Lung (tissue), 12 donors: Measurements from ENCODE around the gene PLCH1. TPM values are rescaled to one million over a fixed set of nuclear protein-coding genes. Genes with fewer than 3 reads are reported as not detected.

Experiments used
- ATAC-seq: fragments of 200-7000 bp; cut with Tn5 transposase; one replicate; pipeline ENCODE4 v1.9.1; 2020; ENCODE audit warnings: moderate number of reproducible peaks; ENCODE audit not compliant: insufficient read depth, low FRiP score
- DNase-seq, 3 donors: peaks; one replicate each; pipeline ENCODE4 v3.0.0-alpha.2; 2013 to 2017
- H3K27ac ChIP-seq, 2 donors: one replicate each; pipeline ENCODE4 v1.5.1; 2013; ENCODE audit warnings: mild to moderate bottlenecking in 2 of 2, moderate library complexity in 2 of 2, control low read depth in 1 of 2, inconsistent platforms in 1 of 2, low read depth in 1 of 2, low read length in 1 of 2
- H3K27me3 ChIP-seq, 3 donors: one replicate each; pipeline ENCODE4 v1.5.1; 2013; ENCODE audit warnings: low read length in 2 of 3; ENCODE audit not compliant: control insufficient read depth in 3 of 3, insufficient read depth in 3 of 3
- H3K36me3 ChIP-seq, 4 donors: one replicate each; pipeline ENCODE4 v1.5.1; 2013; ENCODE audit warnings: low read length in 4 of 4, mild to moderate bottlenecking in 1 of 4, moderate library complexity in 1 of 4; ENCODE audit not compliant: control insufficient read depth in 4 of 4, insufficient read depth in 4 of 4
- H3K4me1 ChIP-seq, 5 donors: one replicate each; pipeline ENCODE4 v1.5.1; 2013; ENCODE audit warnings: low read length in 5 of 5, mild to moderate bottlenecking in 2 of 5, moderate library complexity in 1 of 5; ENCODE audit not compliant: control insufficient read depth in 5 of 5, insufficient read depth in 5 of 5
- H3K4me3 ChIP-seq: one replicate; pipeline ENCODE4 v1.5.1; 2013; ENCODE audit warnings: mild to moderate bottlenecking, control low read depth, moderate library complexity
- H3K9ac ChIP-seq, 2 donors: one replicate each; pipeline ENCODE4 v1.5.1; 2013; ENCODE audit warnings: low read length in 2 of 2, control low read depth in 1 of 2; ENCODE audit not compliant: insufficient read depth in 1 of 2
- H3K9me3 ChIP-seq, 4 donors: one replicate each; pipeline ENCODE4 v1.5.1; 2013; ENCODE audit warnings: low read length in 3 of 4, mild to moderate bottlenecking in 1 of 4, moderate library complexity in 1 of 4; ENCODE audit not compliant: control insufficient read depth in 4 of 4, insufficient read depth in 3 of 4
- WGBS, 2 donors: extraction: QIAGEN DNeasy Blood & Tissue Kit; methylation state at CpG; one replicate each; pipeline ENCODE4 v1.1.7; 2013; 5-methylcytosine and 5-hydroxymethylcytosine counted together
- polyA plus RNA-seq, 2 donors: library from polyadenylated mRNA; stranded (reverse); fragments of 200-250 nt; gene quantifications; one replicate each; pipeline ENCODE4 v1.2.1, GENCODE V29; 2013
- total RNA-seq, 2 donors: library from RNA; depleted of rRNA in 1 of 2; stranded (reverse); fragments of >200 nt in 1 of 2; gene quantifications; one replicate each; pipeline ENCODE4 v1.2.1, GENCODE V29; 2014 to 2021
- TF ChIP-seq, protein P1 (sequence below): IDR thresholded peaks from 2 replicates; pipeline ENCODE4 v1.5.1; 2012; ENCODE audit warnings: mild to moderate bottlenecking; ENCODE audit errors: control extremely low read depth, extremely low read depth
- donor health status: control.
- donor health status: control.
- donor health status: Bipolar disorder and iron deficiency.
- donor health status: healthy.
- donor health status: DM: yes; HTN: yes; CAD: no.

Gene PLCH1
- total and polyA plus RNA-seq, 4 donors, result 2.5 to 22.8 (median 9.1) TPM

DNA sequence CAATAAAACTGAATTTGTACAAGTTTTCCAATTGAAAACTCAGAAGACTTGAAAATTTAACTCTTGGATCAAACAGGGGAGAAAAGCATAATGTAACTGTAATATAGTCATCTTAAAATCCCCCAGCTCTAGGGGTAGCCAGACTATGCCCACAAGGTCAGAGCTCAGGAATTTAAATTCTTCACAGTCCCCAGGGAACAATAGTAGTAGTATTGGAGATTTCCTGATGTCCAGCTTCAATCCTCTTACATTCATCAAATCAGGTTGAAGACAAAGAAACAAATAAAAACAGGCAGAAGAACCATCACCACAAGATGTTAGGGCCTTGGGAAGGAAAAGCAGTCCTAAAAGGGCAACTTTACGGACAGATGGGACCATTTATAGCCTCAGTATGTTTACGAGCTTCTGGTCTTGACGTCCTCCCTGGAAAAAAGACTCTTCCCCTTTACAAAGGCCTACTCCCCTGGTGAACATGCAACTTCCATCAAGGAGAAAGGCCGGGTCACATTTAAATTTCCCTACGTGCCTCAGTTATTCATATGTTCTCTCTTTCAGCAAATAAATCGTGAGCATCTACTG, 96.8 kb downstream of the PLCH1 start:
- no peak overlapping the region for H3K4me3 ChIP-seq
- H3K4me1 ChIP-seq, result peaks cover 0 to 13% (median 4%) of the 10 kb centered on the region in 5 donors
- H3K9me3 ChIP-seq, result no peaks in the 10 kb centered on the region
- no peaks in the 10 kb centered on the region for H3K36me3 ChIP-seq
- DNase-seq, result no peak
- no peak overlapping the region for H3K27ac ChIP-seq
- ATAC-seq, result no peak
- H3K27me3 ChIP-seq, result no peaks in the 10 kb centered on the region
- H3K9ac ChIP-seq, result no peak overlapping the region
- TF ChIP-seq, protein P1, sequence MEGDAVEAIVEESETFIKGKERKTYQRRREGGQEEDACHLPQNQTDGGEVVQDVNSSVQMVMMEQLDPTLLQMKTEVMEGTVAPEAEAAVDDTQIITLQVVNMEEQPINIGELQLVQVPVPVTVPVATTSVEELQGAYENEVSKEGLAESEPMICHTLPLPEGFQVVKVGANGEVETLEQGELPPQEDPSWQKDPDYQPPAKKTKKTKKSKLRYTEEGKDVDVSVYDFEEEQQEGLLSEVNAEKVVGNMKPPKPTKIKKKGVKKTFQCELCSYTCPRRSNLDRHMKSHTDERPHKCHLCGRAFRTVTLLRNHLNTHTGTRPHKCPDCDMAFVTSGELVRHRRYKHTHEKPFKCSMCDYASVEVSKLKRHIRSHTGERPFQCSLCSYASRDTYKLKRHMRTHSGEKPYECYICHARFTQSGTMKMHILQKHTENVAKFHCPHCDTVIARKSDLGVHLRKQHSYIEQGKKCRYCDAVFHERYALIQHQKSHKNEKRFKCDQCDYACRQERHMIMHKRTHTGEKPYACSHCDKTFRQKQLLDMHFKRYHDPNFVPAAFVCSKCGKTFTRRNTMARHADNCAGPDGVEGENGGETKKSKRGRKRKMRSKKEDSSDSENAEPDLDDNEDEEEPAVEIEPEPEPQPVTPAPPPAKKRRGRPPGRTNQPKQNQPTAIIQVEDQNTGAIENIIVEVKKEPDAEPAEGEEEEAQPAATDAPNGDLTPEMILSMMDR, result no peak
- WGBS, 2 donors, result 80 to 85% methylated on average over 6 of the region's 6 CpGs

DNA sequence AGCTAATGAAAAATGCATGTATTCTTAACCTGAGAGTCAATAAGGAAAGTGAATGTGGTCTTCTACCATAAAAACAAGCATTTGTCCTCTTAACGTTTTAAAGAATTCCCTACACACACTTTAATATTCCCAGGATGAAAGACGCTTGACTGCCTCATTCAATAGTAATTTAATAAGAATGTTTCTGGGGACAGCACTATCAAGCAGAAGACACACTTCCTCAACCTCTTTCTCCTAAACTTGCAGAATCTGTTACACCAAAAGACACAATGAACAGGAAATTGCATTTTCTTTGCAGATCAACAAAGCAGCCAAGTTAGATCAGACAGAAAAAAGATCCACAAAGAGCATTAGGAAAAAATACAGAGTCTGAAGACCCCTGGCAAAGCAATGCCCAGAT, 97.7 kb downstream of the PLCH1 start:
- no peaks in the 10 kb centered on the region for H3K9me3 ChIP-seq
- H3K27me3 ChIP-seq, result no peaks in the 10 kb centered on the region
- TF ChIP-seq, protein P1, result no peak
- 20 to 33% methylated on average over 2 of the region's 2 CpGs for WGBS, 2 donors
- H3K9ac ChIP-seq, result no peak overlapping the region
- peaks cover 0 to 11% (median 2%) of the 10 kb centered on the region in 5 donors for H3K4me1 ChIP-seq
- no peak overlapping the region for H3K27ac ChIP-seq
- ATAC-seq (no peak), DNase-seq (no peak)
- no peaks in the 10 kb centered on the region for H3K36me3 ChIP-seq
- H3K4me3 ChIP-seq, result no peak overlapping the region

DNA sequence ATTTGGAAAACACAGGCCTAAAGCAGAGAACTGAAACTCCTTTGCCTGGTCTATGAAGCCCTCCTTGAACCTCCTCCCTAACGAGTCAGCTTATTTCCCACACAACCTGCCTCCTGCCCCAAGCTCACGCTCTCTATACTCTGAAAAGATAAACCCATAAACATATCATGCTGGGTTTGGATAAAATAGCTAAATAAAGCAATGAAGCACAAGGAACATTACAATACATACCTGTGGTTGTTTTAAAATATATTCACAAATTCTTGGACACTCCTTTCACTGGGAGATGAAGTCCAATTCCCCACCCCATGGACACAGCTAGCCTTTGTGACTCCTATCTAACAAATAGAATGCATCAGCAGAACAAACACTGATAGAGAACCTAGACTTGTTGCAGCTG, 98.2 kb downstream of the PLCH1 start:
- Histone ChIP-seq H3K4me3 (no peak overlapping the region), H3K27me3 (no peaks in the 10 kb centered on the region), H3K36me3 (no peaks in the 10 kb centered on the region), H3K9ac (no peak overlapping the region), H3K9me3 (no peaks in the 10 kb centered on the region), H3K27ac (no peak overlapping the region), H3K4me1 (peaks cover 0 to 6% (median under 1%) of the 10 kb centered on the region in 5 donors)
- 65 to 69% methylated on average over 2 of the region's 2 CpGs for WGBS, 2 donors
- no peak for ATAC-seq
- TF ChIP-seq, protein P1, result no peak
- DNase-seq, result no peak

DNA sequence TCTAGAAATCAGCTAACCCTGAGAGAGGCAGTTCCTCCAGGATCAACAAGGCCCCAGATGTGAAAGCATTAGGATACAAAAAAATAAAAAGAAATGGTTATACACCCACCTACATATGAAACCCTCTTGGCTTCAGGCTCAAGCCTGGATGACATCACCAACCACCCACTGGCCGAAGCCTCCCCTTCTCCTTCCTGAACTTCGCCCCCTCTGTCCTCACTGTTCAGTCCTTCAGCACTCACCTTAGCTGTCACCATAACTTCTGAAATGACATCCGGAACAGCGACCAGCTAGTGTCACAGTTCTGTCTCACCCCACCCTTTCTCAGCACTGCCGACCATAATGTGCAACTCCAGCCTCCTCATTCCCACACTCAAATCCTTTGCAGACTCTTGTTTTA, 98.7 kb downstream of the PLCH1 start:
- no peak for DNase-seq

More for the DNA sequence above, 98.7 kb downstream of the PLCH1 start:
- Histone ChIP-seq H3K4me1 (peaks cover 0 to 2% (median 0%) of the 10 kb centered on the region in 5 donors), H3K27ac (no peak overlapping the region), H3K27me3 (no peaks in the 10 kb centered on the region), H3K4me3 (no peak overlapping the region), H3K9ac (no peak overlapping the region), H3K36me3 (no peaks in the 10 kb centered on the region), H3K9me3 (no peaks in the 10 kb centered on the region)
- no peak for ATAC-seq
- TF ChIP-seq, protein P1, result no peak
- WGBS, 2 donors, result 72 to 87% methylated on average over 5 of the region's 5 CpGs
